ENCODE results near the gene PLSCR3.
A peak's percentile ranks its signal among the peaks of the same experiment; 100 is the strongest.

Gene PLSCR3

GRCh38 chr17:7394452-7395191 is at the start of gene PLSCR3:
TSS of gene PLSCR3 (minus strand) at chr17:7394525. CDS start at chr17:7394110, 415 bp downstream.
- TF ChIP-seq CTCF (IDR thresholded peaks at IDR 0.05; ENCODE audit: borderline replicate concordance, control extremely low read depth, extremely low read depth, insufficient read depth, missing control alignments) = peak; percentile 35
- DNase-seq (ENCODE audit: low spot score) = peak; percentile 97
- in situ Hi-C loops (cut with MboI; ENCODE audit: low sequenced_read_pairs, unreplicated experiment) = no loop called here

- TF ChIP-seq CTCF (IDR thresholded peaks at IDR 0.05; ENCODE audit: borderline replicate concordance, control extremely low read depth, extremely low read depth, insufficient read depth, missing control alignments) = no peak
- no peak for DNase-seq (ENCODE audit: low spot score)
- in situ Hi-C loops (cut with MboI; ENCODE audit: low sequenced_read_pairs, unreplicated experiment) = no loop called here
Measured at GRCh38 chr17:7443499-7444485, 49.5 kb upstream of the PLSCR3 start.

- no peak for DNase-seq (ENCODE audit: low spot score)
- in situ Hi-C loops (cut with MboI; ENCODE audit: low sequenced_read_pairs, unreplicated experiment) = no loop called here
- no peak for TF ChIP-seq CTCF (IDR thresholded peaks at IDR 0.05; ENCODE audit: borderline replicate concordance, control extremely low read depth, extremely low read depth, insufficient read depth, missing control alignments)
Measured at GRCh38 chr17:7442142-7442541, 47.8 kb upstream of the PLSCR3 start.

GRCh38 chr17:7441266-7441665 is 46.9 kb upstream of the PLSCR3 start:
- no peak for DNase-seq (ENCODE audit: low spot score)
- TF ChIP-seq CTCF (IDR thresholded peaks at IDR 0.05; ENCODE audit: borderline replicate concordance, control extremely low read depth, extremely low read depth, insufficient read depth, missing control alignments) = no peak
- in situ Hi-C loops (cut with MboI; ENCODE audit: low sequenced_read_pairs, unreplicated experiment) = no loop called here

GRCh38 chr17:7440834-7441195 is 46.5 kb upstream of the PLSCR3 start:
- no peak for TF ChIP-seq CTCF (IDR thresholded peaks at IDR 0.05; ENCODE audit: borderline replicate concordance, control extremely low read depth, extremely low read depth, insufficient read depth, missing control alignments)
- DNase-seq (ENCODE audit: low spot score) = peak; percentile 80
- in situ Hi-C loops (cut with MboI; ENCODE audit: low sequenced_read_pairs, unreplicated experiment) = no loop called here

- TF ChIP-seq CTCF (IDR thresholded peaks at IDR 0.05; ENCODE audit: borderline replicate concordance, control extremely low read depth, extremely low read depth, insufficient read depth, missing control alignments) = no peak
- in situ Hi-C loops (cut with MboI; ENCODE audit: low sequenced_read_pairs, unreplicated experiment) = no loop called here
- peak; percentile 81 for DNase-seq (ENCODE audit: low spot score)
Measured at GRCh38 chr17:7440113-7440833, 45.9 kb upstream of the PLSCR3 start.
